ENCODE measurements around the gene GLDC.
"Not testable (repeated sequence)": the region's sequence is repeated elsewhere in the genome, so short reads cannot be mapped to it uniquely, and the experiment has no call there.

Gene GLDC

GRCh38 chr9:6552498-6553121 is 92.9 kb downstream of the GLDC start:
- DNase-seq (ENCODE audit: extremely low spot score), result no peak
- CTCF ChIA-PET, result no interaction called here
- TF ChIP-seq ARNT (IDR thresholded peaks at IDR 0.05) (no peak), SP1 (IDR thresholded peaks at IDR 0.05) (no peak)
- POLR2A ChIA-PET, result no interaction called here

- ChIA-PET POLR2A (no interaction called here), CTCF (no interaction called here)
- peak; percentile 16 for DNase-seq (ENCODE audit: extremely low spot score)
- no peak for TF ChIP-seq FOXK2 (IDR thresholded peaks at IDR 0.05)
These were observed 93.5 kb downstream of the GLDC start for GRCh38 chr9:6552033-6552432.

GRCh38 chr9:6551136-6551535 is 94.4 kb downstream of the GLDC start:
- CTCF ChIA-PET, result no interaction called here
- POLR2A ChIA-PET, result no interaction called here
- DNase-seq (ENCODE audit: extremely low spot score), result no peak
- TF ChIP-seq NFRKB (IDR thresholded peaks at IDR 0.05), result no peak
- TF ChIP-seq L3MBTL2 (conservative IDR thresholded peaks at IDR 0.05), result no peak
- TF ChIP-seq ZNF384 (IDR thresholded peaks at IDR 0.05), result no peak
- TF ChIP-seq ELF4 (IDR thresholded peaks at IDR 0.05), result no peak
- TF ChIP-seq FOXK2 (IDR thresholded peaks at IDR 0.05), result no peak
- TF ChIP-seq SP1 (IDR thresholded peaks at IDR 0.05), result no peak
- no peak for TF ChIP-seq ARNT (IDR thresholded peaks at IDR 0.05)
- no peak for TF ChIP-seq FOXA1 (IDR thresholded peaks at IDR 0.05)
- TF ChIP-seq PKNOX1 (IDR thresholded peaks at IDR 0.05), result no peak
- TF ChIP-seq BHLHE40 (IDR thresholded peaks at IDR 0.05; ENCODE audit: borderline replicate concordance), result no peak
- no peak for TF ChIP-seq FOXM1 (IDR thresholded peaks at IDR 0.05; ENCODE audit: borderline replicate concordance)
- no peak for TF ChIP-seq LEF1 (IDR thresholded peaks at IDR 0.05; ENCODE audit: borderline replicate concordance)
- TF ChIP-seq TARDBP (IDR thresholded peaks at IDR 0.05), result no peak
- no peak for TF ChIP-seq HDGF (IDR thresholded peaks at IDR 0.05; ENCODE audit: borderline replicate concordance)

- POLR2A ChIA-PET, result no interaction called here
These were observed 96.3 kb downstream of the GLDC start for GRCh38 chr9:6549106-6549800.

GRCh38 chr9:6545017-6545691 is 100.4 kb downstream of the GLDC start:
- DNase-seq (ENCODE audit: extremely low spot score), result no peak
- ChIA-PET POLR2A (no interaction called here), CTCF (no interaction called here)
- TF ChIP-seq FOXM1 (IDR thresholded peaks at IDR 0.05; ENCODE audit: borderline replicate concordance) (no peak), ZNF384 (IDR thresholded peaks at IDR 0.05) (no peak), ARNT (IDR thresholded peaks at IDR 0.05) (no peak), SUZ12 (IDR thresholded peaks at IDR 0.05) (no peak), SP1 (IDR thresholded peaks at IDR 0.05) (no peak), TARDBP (IDR thresholded peaks at IDR 0.05) (no peak), NFRKB (IDR thresholded peaks at IDR 0.05) (no peak), HDGF (IDR thresholded peaks at IDR 0.05; ENCODE audit: borderline replicate concordance) (no peak), CTBP1 (IDR thresholded peaks at IDR 0.05; ENCODE audit: borderline replicate concordance) (no peak), FOXA1 (IDR thresholded peaks at IDR 0.05) (no peak), L3MBTL2 (conservative IDR thresholded peaks at IDR 0.05) (no peak), ELF4 (IDR thresholded peaks at IDR 0.05) (no peak), FOXK2 (IDR thresholded peaks at IDR 0.05) (no peak), BHLHE40 (IDR thresholded peaks at IDR 0.05; ENCODE audit: borderline replicate concordance) (no peak), PKNOX1 (IDR thresholded peaks at IDR 0.05) (no peak), LEF1 (IDR thresholded peaks at IDR 0.05; ENCODE audit: borderline replicate concordance) (no peak)

More at GRCh38 chr9:6549106-6549800, 96.3 kb downstream of the GLDC start:
- no peak for DNase-seq (ENCODE audit: extremely low spot score)
- CTCF ChIA-PET, result interaction anchor here (0.9 kb wide), 1 partner anchor 18 kb away, joined by 4 read pairs; no protein-coding TSS in a partner anchor
- TF ChIP-seq ELF4 (IDR thresholded peaks at IDR 0.05) (no peak), FOXA1 (IDR thresholded peaks at IDR 0.05) (no peak)

GRCh38 chr9:6543204-6543603 is 102.3 kb downstream of the GLDC start:
- no peak for TF ChIP-seq HDGF (IDR thresholded peaks at IDR 0.05; ENCODE audit: borderline replicate concordance)
- no peak for TF ChIP-seq FOXM1 (IDR thresholded peaks at IDR 0.05; ENCODE audit: borderline replicate concordance)
- TF ChIP-seq FOXK2 (IDR thresholded peaks at IDR 0.05), result no peak
- no peak for TF ChIP-seq SUZ12 (IDR thresholded peaks at IDR 0.05)
- no peak for TF ChIP-seq L3MBTL2 (conservative IDR thresholded peaks at IDR 0.05)
- TF ChIP-seq ZNF384 (IDR thresholded peaks at IDR 0.05), result no peak
- no peak for TF ChIP-seq ARNT (IDR thresholded peaks at IDR 0.05)
- no peak for TF ChIP-seq ELF4 (IDR thresholded peaks at IDR 0.05)
- TF ChIP-seq SP1 (IDR thresholded peaks at IDR 0.05), result no peak
- no peak for TF ChIP-seq PKNOX1 (IDR thresholded peaks at IDR 0.05)
- no peak for TF ChIP-seq TARDBP (IDR thresholded peaks at IDR 0.05)
- TF ChIP-seq NFRKB (IDR thresholded peaks at IDR 0.05), result no peak
- no peak for TF ChIP-seq BHLHE40 (IDR thresholded peaks at IDR 0.05; ENCODE audit: borderline replicate concordance)
- TF ChIP-seq FOXA1 (IDR thresholded peaks at IDR 0.05), result no peak
- no peak for TF ChIP-seq LEF1 (IDR thresholded peaks at IDR 0.05; ENCODE audit: borderline replicate concordance)
- no peak for TF ChIP-seq CTBP1 (IDR thresholded peaks at IDR 0.05; ENCODE audit: borderline replicate concordance)
- ChIA-PET CTCF (no interaction called here), POLR2A (no interaction called here)
- no peak for DNase-seq (ENCODE audit: extremely low spot score)

GRCh38 chr9:6542617-6543016 is 102.9 kb downstream of the GLDC start:
- DNase-seq (ENCODE audit: extremely low spot score); CTCF ChIA-PET: not testable (repeated sequence)

More at GRCh38 chr9:6542617-6543016, 102.9 kb downstream of the GLDC start:
- POLR2A ChIA-PET, result not testable (repeated sequence)
